ENCODE data around the gene PIGK.
"Not testable (repeated sequence)": the region's sequence is repeated elsewhere in the genome, so short reads cannot be mapped to it uniquely, and the experiment has no call there.

The PIGK gene

GRCh38 chr1:77219166-77219887, at the start of gene PIGK:
Gene PIGK, minus strand, starts transcription at chr1:77219430. Its CDS starts 28 bp downstream, at chr1:77219402.
- peak; percentile 64 for DNase-seq (ENCODE audit: insufficient read length, low spot score)
- no peak for FAIRE-seq

DNA sequence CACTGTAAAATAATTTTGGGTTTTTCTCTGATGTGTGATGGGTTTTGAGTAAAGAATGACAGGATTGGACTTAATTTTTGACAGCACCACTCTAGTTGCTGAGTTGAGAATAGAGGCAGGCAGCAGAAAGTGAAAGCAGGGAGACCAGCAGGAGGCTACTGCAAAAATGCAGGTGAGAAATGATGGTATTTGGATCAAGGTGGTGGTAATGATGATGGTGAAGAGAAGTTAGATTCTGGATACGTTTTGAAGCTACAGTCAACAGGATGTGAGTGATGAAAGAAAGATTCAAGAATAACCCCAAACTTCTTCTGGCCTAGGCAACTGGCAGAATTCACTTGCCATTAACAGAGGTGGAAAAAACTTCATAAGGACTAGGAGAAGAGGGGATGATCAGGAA, 47.8 kb upstream of the PIGK start:
- DNase-seq (ENCODE audit: insufficient read length, low spot score) (no peak), FAIRE-seq (no peak)

DNA sequence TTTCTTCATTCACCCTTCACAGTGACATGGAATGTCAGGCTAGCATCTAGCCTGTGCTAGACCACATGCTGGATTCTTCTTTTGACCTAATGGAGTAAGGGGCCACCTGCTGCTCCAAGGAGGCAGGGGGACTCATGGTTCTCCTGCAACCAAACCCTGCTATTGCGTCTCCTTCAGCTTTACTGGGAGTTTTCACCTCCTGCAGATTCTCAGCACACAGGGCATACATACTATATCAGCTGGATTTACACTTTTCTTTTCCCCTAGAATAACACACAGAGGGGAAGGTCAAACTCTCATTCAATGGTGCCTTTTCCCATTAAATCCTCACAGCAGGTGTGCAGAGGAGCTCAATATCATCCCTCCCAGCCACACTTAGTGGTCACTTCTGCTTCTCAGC, 46.0 kb upstream of the PIGK start:
- FAIRE-seq = no peak

DNA sequence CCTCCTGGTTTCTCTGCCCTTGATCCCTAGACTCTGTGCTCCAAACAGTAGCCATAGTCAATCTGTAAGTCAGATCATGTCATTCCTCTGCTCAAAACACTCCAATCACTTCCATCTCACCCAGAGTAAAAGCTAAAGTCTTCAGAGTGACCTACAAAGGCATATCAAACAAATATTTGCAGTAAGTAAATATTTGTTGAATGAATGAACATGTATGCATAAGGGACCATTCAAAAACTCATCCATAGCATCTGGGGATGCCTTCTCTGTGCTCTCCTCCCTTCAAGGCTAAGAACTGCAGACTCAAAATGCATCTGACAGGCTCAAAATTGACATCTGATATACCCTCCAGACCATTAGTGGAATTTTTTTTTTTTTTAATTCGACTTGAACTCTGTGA, 44.5 kb upstream of the PIGK start:
- FAIRE-seq (no peak), DNase-seq (ENCODE audit: insufficient read length, low spot score) (no peak)

More for the DNA sequence above, 46.0 kb upstream of the PIGK start:
- DNase-seq (ENCODE audit: insufficient read length, low spot score) = no peak

- DNase-seq (ENCODE audit: insufficient read length, low spot score) = no peak
- FAIRE-seq = no peak
These were observed 34.0 kb upstream of the PIGK start for GRCh38 chr1:77253211-77253610.

- FAIRE-seq (no peak), DNase-seq (ENCODE audit: insufficient read length, low spot score) (no peak)
These were observed 30.9 kb upstream of the PIGK start for GRCh38 chr1:77250126-77250525.

DNA sequence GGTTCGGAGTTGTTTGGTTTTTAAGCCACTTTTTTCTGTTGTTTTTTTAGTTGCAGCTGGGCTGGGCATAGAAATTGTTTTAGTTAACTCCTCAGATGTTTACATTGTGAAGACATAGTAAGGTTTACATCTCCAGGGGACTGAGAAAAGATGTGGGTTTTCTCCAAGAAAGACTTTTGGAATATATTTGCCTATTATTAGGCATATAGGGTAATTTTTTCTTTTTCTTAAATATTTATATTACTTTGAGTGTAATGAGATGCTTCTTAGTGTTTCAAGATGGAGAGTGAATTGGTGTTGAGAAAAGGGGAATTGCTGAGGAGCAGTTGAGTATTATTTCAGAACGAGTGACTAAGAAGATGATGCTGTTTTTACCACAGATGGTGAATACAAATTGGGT, 26.6 kb upstream of the PIGK start:
- FAIRE-seq (no peak), DNase-seq (ENCODE audit: insufficient read length, low spot score) (no peak)

- FAIRE-seq = no peak
- DNase-seq (ENCODE audit: insufficient read length, low spot score) = no peak
These were observed 20.1 kb upstream of the PIGK start for GRCh38 chr1:77239311-77239710.

- no peak for FAIRE-seq
These were observed 19.2 kb upstream of the PIGK start for GRCh38 chr1:77238462-77238861.

GRCh38 chr1:77234943-77235342, 15.7 kb upstream of the PIGK start:
- FAIRE-seq = no peak

More at GRCh38 chr1:77238462-77238861, 19.2 kb upstream of the PIGK start:
- DNase-seq (ENCODE audit: insufficient read length, low spot score) = no peak

GRCh38 chr1:77234096-77234495, 14.9 kb upstream of the PIGK start:
- no peak for DNase-seq (ENCODE audit: insufficient read length, low spot score)
- FAIRE-seq = no peak

More at GRCh38 chr1:77234943-77235342, 15.7 kb upstream of the PIGK start:
- DNase-seq (ENCODE audit: insufficient read length, low spot score) = no peak

GRCh38 chr1:77232829-77233228, 13.6 kb upstream of the PIGK start:
- FAIRE-seq (no peak), DNase-seq (ENCODE audit: insufficient read length, low spot score) (no peak)

GRCh38 chr1:77230051-77230450, 10.8 kb upstream of the PIGK start:
- DNase-seq (ENCODE audit: insufficient read length, low spot score) = no peak
- no peak for FAIRE-seq

DNA sequence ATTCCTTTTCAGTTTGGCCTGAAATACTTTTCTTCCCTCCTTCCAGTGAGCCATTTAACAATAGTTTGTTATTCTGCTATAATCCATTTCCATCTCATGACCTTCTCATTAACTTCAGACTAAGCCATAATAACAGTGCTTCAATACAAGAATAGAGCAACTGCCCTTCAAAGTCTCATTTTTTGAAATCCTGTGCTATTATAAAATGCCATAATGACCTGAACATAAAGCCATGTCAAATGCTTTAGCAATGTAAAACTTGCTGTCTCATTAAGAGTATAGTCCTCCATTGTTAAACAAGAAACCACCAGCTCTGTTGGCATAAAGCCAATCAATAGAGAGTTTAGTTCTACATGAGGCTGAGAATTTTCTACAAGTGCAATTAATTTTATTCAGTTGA, 9.6 kb upstream of the PIGK start:
- FAIRE-seq (no peak), DNase-seq (ENCODE audit: insufficient read length, low spot score) (no peak)

- no peak for FAIRE-seq
- DNase-seq (ENCODE audit: insufficient read length, low spot score) = no peak
These were observed 8.2 kb upstream of the PIGK start for GRCh38 chr1:77227381-77227780.

DNA sequence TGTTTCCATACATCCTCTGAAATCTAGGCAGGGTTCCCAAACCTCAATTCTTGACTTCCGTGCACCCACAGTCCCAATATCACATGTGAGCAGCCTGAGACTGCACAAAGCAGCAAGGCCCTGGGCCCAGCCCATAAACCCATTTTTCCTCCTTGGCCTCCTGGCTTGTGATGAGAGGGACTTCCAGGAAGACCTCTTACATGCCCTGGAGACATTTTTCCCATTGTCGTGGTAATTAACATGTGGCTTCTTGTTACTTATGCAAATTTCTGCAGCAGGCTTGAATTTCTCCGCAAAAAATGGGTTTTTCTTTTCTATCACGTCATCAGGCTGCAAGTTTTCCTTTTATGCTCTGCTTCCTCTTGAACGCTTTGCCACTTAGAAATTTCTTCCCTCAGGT, 3.3 kb upstream of the PIGK start:
- FAIRE-seq (no peak), DNase-seq (ENCODE audit: insufficient read length, low spot score) (no peak)

- no peak for FAIRE-seq
These were observed 1.6 kb upstream of the PIGK start for GRCh38 chr1:77220687-77221463.

DNA sequence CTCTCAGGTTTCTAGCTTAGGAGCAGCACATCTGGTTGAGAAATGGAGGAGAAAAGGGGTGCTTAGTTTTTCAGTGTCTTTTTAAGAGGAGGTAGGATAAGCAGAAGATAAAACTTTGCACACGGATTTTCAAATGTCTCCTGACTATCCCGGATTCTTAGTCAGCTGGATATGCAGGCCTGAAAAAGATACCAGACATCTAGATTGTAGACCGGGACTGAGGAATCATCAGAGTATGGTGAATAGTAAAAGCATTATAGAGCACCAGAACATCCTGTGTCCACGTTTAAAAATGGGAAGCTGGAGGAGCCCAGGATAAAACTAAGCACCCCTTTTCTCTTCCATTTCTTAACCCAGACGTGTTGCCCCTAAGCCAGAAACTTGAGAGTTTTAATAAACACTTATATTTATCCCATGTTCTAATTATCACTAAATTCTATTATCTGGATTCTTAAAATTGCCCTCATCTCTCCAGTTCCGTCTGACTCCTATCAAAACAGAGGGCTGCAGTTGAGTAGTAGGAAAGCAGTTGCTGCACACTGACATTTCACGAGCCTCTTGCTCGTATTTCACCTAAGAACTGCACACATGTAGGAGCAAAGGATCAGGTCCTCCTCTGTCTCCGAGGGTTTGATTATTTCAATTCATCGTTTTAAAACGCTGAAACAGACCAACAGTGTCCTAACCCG, 609 bp downstream of the PIGK start:
- DNase-seq (ENCODE audit: insufficient read length, low spot score) = no peak
- no peak for FAIRE-seq

More at GRCh38 chr1:77220687-77221463, 1.6 kb upstream of the PIGK start:
- DNase-seq (ENCODE audit: insufficient read length, low spot score) = no peak

GRCh38 chr1:77204043-77204442, 15.2 kb downstream of the PIGK start:
- not testable (repeated sequence) for FAIRE-seq; DNase-seq (ENCODE audit: insufficient read length, low spot score)

DNA sequence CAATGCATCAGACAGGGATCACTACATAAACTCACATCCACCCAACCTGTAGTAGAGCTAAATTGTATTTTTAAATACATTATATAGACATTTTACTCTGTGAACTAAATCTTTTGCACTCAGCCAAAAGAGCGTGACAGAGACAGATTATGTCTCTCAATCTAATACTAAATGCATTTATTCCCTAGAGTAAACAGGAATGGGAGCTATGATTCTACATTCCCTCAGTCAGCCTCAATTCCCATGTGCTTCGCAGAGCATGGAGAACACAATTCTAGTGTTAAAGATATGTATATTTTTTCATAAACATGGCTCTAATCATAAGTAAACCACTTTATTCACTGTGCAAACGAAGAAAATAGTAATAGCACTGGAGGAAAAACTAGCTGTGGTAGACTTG, 16.5 kb downstream of the PIGK start:
- DNase-seq (ENCODE audit: insufficient read length, low spot score) (no peak), FAIRE-seq (no peak)

GRCh38 chr1:77200806-77201205, 18.4 kb downstream of the PIGK start:
- DNase-seq (ENCODE audit: insufficient read length, low spot score) (no peak), FAIRE-seq (no peak)

All from HTR-8/SVneo (cell line).